ENCODE results near the gene EIF2D.
A peak's percentile ranks its signal among the peaks of the same experiment; 100 is the strongest.
"Not testable (repeated sequence)": the region's sequence is repeated elsewhere in the genome, so short reads cannot be mapped to it uniquely, and the experiment has no call there.

Gene EIF2D

GRCh38 chr1:206586501-206587445, 25.5 kb downstream of the EIF2D start:
- no peak for DNase-seq (ENCODE audit: low spot score)

DNA sequence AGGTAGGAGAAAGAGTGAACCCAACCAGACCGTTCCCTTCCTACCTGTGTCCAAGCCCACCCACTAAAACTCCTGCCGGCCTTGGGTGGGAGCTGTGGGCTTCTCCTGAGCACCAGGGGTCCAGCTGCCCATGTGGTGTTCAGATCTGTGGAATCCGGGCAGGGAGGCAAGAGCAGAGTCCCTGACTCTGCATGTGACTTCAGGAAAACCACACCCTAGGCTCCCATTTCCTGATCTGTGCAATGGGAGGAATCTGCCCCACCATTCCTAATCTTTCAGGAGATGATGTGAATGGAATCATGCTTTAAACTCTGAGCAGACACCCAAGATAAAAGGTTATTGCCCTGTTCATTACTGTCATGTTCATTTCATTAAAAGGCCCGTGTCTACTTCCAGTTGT, 27.6 kb downstream of the EIF2D start:
- DNase-seq (ENCODE audit: low spot score): no peak

DNA sequence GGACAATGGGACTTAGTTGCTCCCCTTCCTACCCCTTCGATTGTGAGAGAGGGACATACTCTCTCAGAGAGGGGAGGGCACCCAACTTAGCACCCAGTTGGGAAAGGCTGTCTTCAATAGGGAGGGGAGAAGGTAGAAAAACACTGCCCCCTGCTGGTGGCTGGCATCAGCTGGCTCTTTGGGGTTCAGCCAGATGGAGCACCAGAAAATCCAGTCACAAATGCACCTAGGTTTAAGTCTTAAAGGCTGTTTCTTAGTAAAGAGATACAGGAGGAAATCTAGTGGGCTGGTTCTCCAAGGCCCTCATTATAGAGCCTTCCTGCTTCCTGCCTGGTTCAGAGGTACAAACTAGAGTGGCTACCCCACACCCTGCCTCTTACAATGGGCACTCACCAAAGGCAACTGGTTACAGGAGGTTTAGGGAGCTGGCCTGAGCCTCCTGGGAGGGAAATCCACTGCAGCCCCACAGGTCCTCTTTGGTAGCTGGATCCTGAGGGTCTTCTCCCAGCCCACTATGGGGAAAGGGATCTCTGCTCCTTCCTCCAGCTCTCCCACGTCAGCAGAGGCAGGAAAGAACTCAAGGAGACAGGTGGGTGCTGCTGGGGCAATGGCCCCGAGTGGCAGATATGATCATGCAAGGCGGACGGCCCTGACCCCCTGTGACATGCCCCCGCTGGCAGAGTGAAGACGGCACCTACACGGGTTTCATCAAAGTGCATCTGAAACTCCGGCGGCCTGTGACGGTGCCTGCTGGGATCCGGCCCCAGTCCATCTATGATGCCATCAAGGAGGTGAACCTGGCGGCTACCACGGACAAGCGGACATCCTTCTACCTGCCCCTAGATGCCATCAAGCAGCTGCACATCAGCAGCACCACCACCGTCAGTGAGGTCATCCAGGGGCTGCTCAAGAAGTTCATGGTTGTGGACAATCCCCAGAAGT, 28.3 kb downstream of the EIF2D start:
- peak; percentile 64 for DNase-seq (ENCODE audit: low spot score)

DNA sequence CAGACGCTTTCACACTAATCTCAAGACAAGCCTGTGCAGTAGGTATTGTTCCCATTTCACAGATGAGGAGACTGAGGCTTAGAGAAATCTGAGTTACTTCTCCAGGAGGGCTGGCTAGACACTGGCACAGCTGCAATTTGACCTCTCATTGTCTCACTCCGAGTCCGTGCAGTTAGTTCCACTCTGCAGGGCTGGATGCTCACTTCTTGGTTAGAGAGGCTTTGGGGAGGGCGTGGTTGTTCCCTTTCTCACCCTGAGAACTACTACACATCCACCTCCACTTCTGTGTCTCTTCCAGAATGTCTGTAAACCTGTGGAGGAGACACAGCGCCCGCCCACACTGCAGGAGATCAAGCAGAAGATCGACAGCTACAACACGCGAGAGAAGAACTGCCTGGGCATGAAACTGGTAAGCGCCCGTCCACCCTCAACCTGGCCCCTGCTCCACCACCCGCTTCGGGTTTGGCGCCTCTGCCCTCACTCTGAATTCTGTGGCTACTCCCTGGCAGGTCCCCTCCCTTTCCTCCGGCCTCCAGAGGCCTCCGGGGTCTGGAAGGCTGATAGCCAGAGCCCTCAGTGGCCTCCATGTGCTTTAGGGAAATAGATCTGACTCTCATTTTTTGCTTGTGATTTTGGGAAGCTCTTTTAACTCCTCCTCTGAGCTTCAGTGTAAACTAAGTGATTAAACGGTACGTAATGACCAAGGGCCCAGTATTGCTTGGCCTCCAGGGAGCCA, 29.1 kb downstream of the EIF2D start:
- no peak for DNase-seq (ENCODE audit: low spot score)

GRCh38 chr1:206582537-206582936, 29.7 kb downstream of the EIF2D start:
- DNase-seq (ENCODE audit: low spot score): no peak

GRCh38 chr1:206581571-206581981, 30.7 kb downstream of the EIF2D start:
- DNase-seq (ENCODE audit: low spot score): no peak

DNA sequence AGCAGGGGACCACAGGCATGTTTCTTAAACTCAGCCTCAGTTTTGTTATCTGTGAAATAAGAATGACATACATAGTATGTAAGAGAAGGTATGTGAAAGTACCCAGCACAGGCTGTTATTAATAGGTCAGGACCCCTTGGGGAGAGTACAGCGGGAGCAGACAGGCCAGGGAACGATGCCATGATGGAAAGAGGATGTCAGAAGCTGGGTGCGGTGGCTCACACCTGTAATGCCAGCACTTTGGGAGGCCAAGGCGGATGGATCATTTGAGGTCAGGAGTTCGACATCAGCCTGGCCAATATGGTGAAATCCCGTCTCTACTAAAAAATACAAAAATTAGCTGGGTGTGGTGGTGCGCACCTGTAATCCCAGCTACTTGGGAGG, 31.2 kb downstream of the EIF2D start:
- DNase-seq (ENCODE audit: low spot score): not testable (repeated sequence)

DNA sequence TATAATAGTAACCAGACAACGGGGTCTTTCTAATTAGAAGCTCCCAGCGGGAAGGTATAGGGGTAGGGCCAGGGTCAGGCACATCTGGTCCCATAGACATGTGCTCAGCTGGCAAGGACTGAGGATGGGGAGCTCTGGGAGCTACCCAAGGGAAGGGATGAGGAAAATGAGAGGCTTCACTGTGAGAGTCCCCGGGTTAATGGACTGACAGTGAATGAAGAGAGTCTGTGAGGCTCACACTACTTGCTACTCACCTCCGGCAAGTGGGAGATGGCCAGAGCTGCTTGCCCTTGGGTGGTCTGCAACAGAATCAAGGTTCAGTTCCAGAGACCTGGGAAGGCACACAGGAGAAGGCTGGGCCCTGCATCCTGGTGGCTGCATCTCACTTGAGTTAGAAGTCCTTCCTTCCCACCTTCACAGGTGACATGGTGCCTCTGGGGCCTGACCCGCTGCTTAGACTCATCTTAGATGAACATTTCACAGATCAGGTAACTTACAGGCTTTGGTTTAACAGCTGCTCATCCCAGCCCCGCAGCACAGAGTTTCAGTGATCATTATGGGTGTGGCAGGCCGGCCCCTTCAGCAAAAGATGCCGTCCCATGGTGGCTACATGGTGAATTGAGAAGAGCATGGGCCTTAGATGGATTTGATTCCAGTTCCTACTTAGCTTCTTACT, 31.7 kb downstream of the EIF2D start:
- no peak for DNase-seq (ENCODE audit: low spot score)

DNA sequence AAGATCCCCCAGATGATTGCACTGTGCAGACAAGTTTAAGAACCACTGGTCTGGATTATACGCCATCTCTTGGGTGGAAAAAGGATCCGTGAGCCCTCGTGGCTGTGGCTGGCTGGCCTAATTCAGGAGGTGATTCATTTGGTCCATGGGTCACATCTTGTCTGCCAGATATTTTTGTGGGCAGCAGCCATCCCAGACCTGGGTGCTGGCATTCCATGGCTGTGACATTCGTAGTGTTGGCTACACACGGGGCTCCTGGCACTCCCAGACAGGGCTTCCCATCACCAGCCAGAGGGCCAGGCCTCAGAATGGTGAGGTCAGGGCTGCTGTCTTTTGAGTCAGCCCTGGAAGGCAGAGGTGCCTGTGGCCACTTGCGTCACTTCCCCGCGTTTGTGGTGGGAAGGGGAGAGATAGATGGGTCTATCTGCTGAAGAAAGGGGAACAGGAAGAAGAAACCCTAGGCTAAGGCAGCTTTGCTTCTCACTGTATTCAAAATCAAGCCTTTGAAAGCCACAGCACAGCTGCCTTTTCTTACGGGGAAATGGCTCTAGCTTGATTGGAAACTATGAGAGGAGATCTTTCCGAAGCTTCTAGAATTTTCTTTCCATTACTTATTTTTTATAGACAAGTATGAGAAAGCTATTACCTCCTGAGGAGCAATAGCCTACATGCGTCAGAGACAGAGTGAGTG, 32.4 kb downstream of the EIF2D start:
- DNase-seq (ENCODE audit: low spot score): peak; percentile 71

GRCh38 chr1:206578978-206579374, 33.3 kb downstream of the EIF2D start:
- DNase-seq (ENCODE audit: low spot score): no peak

DNA sequence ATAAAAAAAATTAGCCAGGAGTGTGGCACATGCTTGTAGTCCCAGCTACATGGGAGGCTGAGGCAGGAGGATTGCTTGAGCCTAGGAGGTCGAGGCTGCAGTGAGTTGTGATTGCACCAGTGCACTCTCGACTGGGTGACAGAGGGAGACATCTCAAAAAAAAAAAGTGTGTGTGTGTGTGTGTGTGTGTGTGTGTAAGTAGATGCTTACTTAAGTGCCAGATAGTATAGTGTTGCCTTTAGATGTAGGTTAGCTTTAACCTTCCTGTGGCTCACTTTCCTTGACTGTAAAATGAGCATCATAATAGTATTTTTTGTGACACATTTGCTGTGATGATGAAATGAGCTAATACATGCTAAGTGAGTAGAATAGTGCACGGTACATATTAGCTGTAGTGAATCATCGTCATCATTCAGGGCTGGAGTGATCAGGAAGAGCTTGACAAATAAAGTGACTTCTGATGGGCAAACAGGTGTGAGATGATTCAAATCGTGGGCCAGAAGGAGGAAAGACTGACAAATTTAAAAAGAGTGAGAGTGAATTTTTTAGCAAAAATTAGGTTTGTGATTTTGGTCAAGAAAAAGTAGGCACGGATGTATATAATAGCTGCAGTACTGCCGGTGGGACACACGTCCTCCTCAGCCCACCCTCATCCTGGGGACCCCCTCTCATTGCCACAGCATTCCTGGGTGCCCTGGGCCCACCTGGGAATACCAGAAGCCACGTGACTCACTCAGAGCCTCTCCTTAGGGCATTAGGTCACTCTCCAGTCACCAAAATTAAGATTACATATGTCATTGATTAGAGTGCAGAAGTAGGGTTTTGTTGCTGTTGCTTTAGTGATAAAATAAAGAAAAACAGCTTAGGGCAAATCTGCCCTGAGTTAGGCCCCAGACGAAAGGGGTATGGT, 33.9 kb downstream of the EIF2D start:
- peak; percentile 58 for DNase-seq (ENCODE audit: low spot score)

DNA sequence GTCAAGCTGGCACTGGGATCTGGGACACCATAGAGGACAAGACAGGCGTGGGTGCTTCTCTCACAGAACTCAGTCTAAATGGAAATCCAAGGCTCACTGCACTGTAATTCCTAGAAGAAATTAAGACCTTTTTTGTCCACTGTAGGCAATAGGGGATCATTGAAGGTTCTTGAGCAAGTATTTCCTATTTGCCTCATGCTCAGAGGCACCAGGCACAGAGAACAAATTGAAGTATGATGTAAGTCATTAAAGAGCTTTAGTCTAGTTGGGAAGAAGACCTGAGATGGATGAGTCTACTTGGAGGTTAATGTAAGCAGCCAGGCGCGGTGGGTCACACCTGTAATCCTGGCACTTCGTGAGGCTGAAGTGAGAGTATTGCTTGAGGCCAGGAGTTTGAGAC, 34.6 kb downstream of the EIF2D start:
- no peak for DNase-seq (ENCODE audit: low spot score)

- no peak for DNase-seq (ENCODE audit: low spot score)
These were observed 36.1 kb downstream of the EIF2D start for GRCh38 chr1:206575894-206576737.

GRCh38 chr1:206575165-206575893, 36.9 kb downstream of the EIF2D start:
- DNase-seq (ENCODE audit: low spot score): no peak

DNA sequence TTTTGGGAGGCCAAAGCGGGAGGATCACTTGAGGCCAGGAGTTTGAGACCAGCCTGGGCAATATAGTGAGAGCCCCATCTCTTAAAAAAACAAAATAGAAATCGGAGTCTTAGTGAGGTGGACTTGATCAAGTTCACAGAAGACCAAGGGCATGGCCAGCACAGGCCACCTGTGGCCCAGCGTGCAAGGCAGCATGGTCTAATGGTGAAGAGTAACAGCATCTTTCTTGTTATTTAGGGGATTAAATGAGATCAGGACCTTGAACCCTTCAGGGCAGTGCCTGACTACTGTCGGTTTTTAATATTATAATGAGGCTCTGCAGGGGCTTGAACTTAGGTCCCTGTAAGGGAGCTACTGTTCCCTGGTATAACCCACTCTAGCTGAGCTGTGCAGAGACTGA, 38.5 kb downstream of the EIF2D start:
- DNase-seq (ENCODE audit: low spot score): no peak

DNA sequence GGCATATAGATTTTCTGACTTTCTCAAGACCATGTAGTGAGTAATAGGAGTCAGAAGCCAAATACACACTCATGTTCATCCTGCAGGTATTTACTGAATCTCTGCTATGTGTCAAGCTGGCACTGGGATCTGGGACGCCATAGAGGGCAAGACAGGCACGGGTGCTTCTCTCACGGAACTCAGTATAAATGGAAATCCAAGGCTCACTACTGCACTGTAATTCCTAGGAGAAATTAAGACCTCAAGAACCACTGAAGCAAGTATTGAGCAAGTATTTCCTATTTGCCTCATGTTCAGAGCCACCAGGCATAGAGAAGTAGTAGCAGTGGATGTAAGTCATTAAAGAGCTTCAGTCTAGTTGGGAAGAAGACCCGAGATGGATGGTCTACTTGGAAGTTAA, 38.9 kb downstream of the EIF2D start:
- no peak for DNase-seq (ENCODE audit: low spot score)

DNA sequence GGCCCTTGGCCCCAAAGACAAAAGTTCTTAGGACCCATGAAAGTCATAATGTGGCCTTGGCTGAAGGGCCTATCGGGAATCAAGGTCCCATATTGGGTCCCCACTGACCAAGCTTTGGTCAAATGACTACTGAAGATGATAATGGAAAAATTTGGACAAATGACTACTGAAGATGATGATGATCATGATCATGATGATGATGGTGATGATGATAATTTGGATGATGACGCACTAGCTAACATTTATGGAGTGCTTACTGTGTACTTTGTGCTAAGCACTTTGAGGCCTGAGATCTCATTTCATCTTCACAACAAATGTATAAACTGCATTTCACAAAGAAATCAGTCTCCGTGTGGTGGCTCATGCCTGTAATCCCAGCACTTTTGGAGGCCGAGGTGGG, 39.4 kb downstream of the EIF2D start:
- DNase-seq (ENCODE audit: low spot score): no peak

GRCh38 chr1:206570529-206570928, 41.7 kb downstream of the EIF2D start:
- DNase-seq (ENCODE audit: low spot score): peak; percentile 23
